HG03520 (cell line): ENCODE data around the gene PEPD.
"Not testable (repeated sequence)": the region's sequence is repeated elsewhere in the genome, so short reads cannot be mapped to it uniquely, and the experiment has no call there.

Experiments
- ATAC-seq: cut with Tn5 transposase; IDR thresholded peaks from one replicate; pipeline ENCODE4 v1.9.1; 2021; ENCODE audit warnings: mild to moderate bottlenecking, moderate library complexity; ENCODE audit not compliant: unreplicated experiment

PEPD gene

GRCh38 chr19:33499671-33500506, 21.7 kb downstream of the PEPD start:
- ATAC-seq, result no peak

DNA sequence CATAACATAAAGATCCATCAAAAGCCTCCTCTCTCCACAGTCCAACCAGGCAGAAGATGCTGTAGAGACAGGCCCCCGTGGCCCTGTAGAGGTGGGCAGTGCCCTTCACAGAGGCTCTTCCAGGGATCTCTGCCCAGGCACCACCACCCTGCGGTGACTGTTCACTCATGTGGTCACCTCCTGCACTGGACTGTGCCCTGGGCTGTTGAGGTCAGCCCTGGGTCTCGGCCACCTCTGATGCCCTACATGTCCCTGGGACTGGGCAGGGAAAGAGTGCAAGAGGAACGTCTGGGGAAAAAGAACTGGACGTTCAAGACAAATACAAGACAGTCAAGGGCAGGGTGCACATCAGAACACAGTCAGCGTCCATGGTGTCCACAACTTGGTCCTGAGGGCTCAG, 22.3 kb downstream of the PEPD start:
- ATAC-seq, result no peak

- no peak for ATAC-seq
These were observed 23.1 kb downstream of the PEPD start for GRCh38 chr19:33498391-33499000.

DNA sequence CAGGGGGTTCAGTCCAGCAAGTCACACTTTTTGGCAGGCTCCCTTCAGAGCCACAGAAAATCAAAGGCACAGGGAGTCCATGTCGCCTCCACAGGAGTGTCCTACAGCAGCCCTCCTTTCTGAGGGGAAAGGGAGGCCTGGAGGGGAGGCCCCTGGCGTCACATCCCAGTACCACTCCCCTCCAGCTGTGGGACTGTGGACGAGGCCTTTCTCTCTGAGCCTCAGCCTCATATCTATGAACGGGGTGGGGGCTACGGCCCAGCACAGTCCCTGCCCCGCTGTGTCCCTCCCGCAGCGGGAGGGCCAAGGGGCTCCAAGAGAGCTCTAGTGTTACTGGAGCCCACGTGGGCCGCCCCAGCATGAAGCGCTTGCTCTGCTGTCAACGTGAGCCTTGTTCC, 23.8 kb downstream of the PEPD start:
- no peak for ATAC-seq

GRCh38 chr19:33497131-33497777, 24.3 kb downstream of the PEPD start:
- ATAC-seq, result no peak

- ATAC-seq, result no peak
These were observed 25.3 kb downstream of the PEPD start for GRCh38 chr19:33496038-33496895.

DNA sequence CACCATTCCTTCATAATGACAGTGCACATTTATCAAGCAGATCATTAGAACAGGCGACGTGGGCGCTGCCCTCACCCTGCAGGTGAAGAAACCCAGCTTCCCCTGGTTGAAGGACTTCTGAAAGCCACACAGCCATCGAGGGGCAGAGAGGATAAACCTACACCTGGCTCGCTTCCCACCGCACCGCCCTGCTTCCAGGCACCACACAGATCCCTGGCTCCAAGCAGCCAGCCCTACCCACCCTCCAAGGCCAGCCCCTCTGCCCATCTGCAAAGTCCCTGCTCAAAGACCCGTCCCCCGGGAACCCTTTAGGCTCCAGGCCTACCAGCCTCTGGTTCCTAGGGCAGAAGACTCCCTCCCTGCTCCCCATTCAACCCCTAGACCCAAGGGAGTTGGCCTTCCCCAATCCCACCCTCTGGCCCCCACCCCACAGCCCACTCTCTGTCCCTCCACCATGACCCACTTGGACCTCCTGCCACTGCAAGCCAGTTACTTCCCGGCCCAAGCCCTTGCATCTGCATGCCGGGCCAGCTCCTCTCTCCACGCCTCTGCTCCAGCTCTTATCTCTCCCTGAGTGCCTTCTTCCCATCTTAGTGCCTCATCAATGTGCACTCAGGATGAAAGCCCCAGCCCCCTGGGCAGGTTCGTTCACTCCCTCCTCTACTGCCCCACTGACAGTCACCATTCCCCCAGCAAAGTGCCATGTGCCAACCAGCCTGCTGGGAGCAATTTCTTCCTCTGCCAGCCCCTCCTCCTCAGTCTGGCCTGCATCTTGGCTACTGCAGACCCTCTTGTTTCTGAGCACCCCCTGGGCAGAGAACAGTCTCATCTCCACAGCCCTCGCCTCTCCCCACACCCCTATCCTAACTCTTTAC, 28.0 kb downstream of the PEPD start:
- ATAC-seq, result no peak

DNA sequence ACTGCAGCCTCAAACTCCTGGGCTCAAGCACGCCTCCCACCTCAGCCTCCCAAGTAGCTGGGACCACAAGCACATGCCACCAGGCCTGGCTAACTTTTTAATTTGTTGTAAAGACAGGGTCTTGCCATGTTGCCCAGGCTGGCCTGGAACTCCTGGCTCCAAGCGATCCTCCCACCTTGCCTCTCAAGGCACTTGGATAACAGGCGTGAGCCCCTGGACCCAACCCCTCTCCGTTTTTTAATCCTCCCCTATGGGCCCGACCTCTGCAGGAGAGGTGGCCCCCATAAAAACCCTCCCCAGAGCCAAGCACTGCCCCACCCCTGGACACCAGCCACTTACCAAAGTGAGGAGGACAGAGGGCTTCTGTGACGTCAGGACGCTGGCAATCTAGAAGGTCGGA, 28.6 kb downstream of the PEPD start:
- ATAC-seq, result no peak

DNA sequence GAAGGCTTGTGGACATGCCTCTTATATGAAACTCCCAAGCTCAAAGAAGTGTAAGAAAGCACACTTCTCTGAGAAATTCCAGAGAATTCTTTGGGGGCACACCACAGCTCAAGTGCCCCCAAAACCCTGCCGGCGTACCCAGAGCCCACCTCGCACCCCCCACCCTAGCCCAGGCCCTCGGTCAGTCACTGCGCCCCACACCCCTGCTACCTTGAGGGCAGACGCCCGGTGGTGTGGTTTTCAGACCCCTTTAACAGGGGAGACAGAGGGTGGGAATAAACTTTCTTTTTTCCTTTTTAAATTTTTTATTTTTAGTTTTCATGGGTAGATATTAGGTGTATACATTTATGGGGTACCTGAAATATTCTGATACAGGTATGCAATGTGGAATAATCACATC, 29.5 kb downstream of the PEPD start:
- no peak for ATAC-seq

GRCh38 chr19:33490596-33490995, 31.0 kb downstream of the PEPD start:
- ATAC-seq, result not testable (repeated sequence)

GRCh38 chr19:33490041-33490451, 31.5 kb downstream of the PEPD start:
- ATAC-seq, result no peak

DNA sequence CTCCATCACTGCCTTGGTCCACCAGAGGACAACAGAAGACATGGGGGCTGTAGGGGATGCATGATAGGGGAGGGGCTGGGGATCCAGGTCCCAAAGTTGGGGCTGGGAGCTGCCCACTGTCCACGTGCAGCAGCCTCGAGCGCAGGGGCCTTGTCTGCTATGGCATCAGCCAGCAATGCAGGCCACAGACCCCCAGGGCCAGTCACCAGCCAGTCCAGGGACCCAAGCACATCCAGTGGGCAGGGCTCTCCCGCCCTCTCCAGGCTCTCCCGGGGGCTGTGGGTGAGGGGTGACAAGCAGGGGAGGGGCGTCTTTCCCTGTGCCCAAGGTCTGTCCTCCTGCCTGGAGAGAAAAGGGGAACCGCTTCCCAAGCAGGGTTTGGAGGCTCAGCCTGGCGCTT, 32.8 kb downstream of the PEPD start:
- no peak for ATAC-seq

GRCh38 chr19:33487901-33488800, 33.4 kb downstream of the PEPD start:
- no peak for ATAC-seq

DNA sequence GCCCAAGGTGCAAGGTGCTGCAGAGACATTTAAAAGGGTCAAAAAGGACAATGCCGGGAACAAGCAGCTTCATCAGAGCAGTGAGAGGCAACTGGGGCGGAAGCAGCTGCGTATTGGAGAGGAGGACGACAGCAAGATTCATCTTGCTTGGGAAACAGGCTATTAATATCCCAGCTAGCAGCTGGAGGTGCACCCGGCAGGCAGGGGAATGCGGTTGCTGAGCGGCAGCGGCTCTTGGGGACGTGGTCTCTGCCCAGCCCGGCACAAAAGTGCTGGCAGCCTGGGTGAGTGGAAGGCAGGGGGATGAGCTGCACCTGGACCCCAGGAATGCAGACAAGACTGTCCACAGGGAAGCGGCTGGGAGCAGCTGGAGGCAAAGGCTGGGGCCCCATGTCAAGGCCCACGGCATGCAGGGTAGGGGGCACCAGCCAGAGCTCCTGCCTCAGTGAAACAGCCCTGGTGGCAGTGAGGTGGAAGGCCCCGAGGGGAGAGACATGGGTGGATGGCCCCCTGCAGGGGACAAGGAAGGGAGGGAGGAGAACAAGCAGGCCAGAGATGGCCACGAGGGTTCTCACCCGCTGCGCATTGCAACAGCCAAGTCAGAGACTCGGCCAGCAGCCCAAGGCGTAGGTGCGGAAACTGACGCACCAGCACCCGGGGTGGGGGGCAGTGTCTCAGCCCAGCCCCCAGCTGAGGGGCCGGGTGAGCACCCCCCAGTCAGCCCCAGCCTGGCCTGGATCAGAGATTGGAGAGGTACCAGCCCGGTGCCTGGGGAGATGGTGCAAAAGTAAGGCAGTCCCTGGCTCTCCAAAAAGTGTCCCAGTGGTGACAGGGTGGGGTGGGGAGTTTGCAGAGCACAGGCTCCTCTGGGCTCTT, 34.4 kb downstream of the PEPD start:
- ATAC-seq, result no peak

GRCh38 chr19:33486407-33486806, 35.2 kb downstream of the PEPD start:
- no peak for ATAC-seq

- ATAC-seq, result no peak
These were observed 37.3 kb downstream of the PEPD start for GRCh38 chr19:33484226-33484774.

- no peak for ATAC-seq
These were observed 39.1 kb downstream of the PEPD start for GRCh38 chr19:33482476-33482875.

DNA sequence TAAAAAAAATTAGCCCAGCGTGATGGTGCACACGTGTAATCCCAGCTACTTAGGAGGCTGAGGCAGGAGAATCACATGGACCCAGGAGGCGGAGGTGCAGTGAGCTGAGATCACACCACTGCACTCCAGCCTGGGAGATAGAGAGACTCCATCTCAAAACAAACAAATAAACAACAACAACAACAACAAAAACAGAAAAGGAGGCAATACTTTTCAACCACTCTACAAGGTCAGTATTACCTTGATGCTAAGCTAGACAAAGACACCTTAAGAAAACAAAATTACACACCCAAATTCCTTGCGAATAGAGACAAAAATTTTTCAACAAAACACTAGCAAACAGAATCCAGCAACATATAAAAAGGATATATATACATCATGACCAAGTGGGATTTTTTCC, 39.7 kb downstream of the PEPD start:
- no peak for ATAC-seq
